GM23338 (cell line): ENCODE data around the gene THSD7A. TPM values are rescaled to one million over a fixed set of nuclear protein-coding genes. Genes with fewer than 3 reads are reported as not detected.

ENCODE experiments used
- ATAC-seq: fragments of 200-7000 bp; cut with Tn5 transposase; 3 replicates; pipeline ENCODE4 v1.9.1; 2020
- DNase-seq: peaks from one replicate; pipeline ENCODE4 v3.0.0-alpha.2; 2015; ENCODE audit warnings: low spot score
- H2AFZ ChIP-seq: fragments of 200-600 bp; sonication (generic); 2 replicates; pipeline ENCODE4 v1.8.0; 2016; ENCODE audit warnings: antibody characterized with exemption, mild to moderate bottlenecking, moderate library complexity
- H3F3A ChIP-seq: fragments of 200-600 bp; sonication (generic); replicated peaks from 2 replicates; pipeline ENCODE4 v1.8.0; 2017; ENCODE audit warnings: antibody characterized with exemption, mixed run types, low read depth
- H3K27ac ChIP-seq: fragments of 200-600 bp; sonication (generic); 2 replicates; pipeline ENCODE4 v1.6.1; 2016; ENCODE audit warnings: low read depth
- H3K27me3 ChIP-seq: fragments of 200-600 bp; sonication (generic); 2 replicates; pipeline ENCODE4 v1.8.0; 2016; ENCODE audit warnings: mild to moderate bottlenecking, mixed run types, moderate library complexity; ENCODE audit not compliant: insufficient read depth
- H3K36me3 ChIP-seq: fragments of 200-600 bp; sonication (generic); 2 replicates; pipeline ENCODE4 v1.8.0; 2016; ENCODE audit warnings: mild to moderate bottlenecking; ENCODE audit not compliant: insufficient read depth
- H3K4me1 ChIP-seq: fragments of 200-600 bp; sonication (generic); 2 replicates; pipeline ENCODE4 v1.8.0; 2016; ENCODE audit warnings: mild to moderate bottlenecking, moderate library complexity; ENCODE audit not compliant: insufficient read depth
- H3K4me2 ChIP-seq: fragments of 200-600 bp; sonication (generic); 2 replicates; pipeline ENCODE4 v1.7.1; 2017; ENCODE audit warnings: mixed run types
- H3K4me3 ChIP-seq: fragments of 200-600 bp; sonication (generic); 2 replicates; pipeline ENCODE4 v1.6.1; 2016; ENCODE audit warnings: mixed run types
- H3K79me2 ChIP-seq: fragments of 200-600 bp; sonication (generic); replicated peaks from 2 replicates; pipeline ENCODE4 v1.8.0; 2017; ENCODE audit warnings: mild to moderate bottlenecking; ENCODE audit not compliant: insufficient read depth
- H3K9me2 ChIP-seq: fragments of 200-600 bp; sonication (generic); 2 replicates; pipeline ENCODE4 v1.8.0; 2017; ENCODE audit not compliant: insufficient read depth
- H4K20me1 ChIP-seq: fragments of 200-600 bp; sonication (generic); replicated peaks from 2 replicates; pipeline ENCODE4 v1.8.0; 2017; ENCODE audit warnings: mild to moderate bottlenecking; ENCODE audit not compliant: insufficient read depth
- H3K27ac Mint-ChIP-seq: 2 replicates; pipeline ENCODE4 v1.8.0; 2020; ENCODE audit warnings: inconsistent platforms, mild to moderate bottlenecking, moderate library complexity, mixed read lengths
- H3K27me3 Mint-ChIP-seq: 3 replicates; pipeline ENCODE4 v1.8.0; 2022; ENCODE audit warnings: low read depth, mild to moderate bottlenecking, moderate library complexity, mixed read lengths, inconsistent platforms; ENCODE audit not compliant: insufficient read depth, poor library complexity
- H3K36me3 Mint-ChIP-seq: 3 replicates; pipeline ENCODE4 v1.8.0; 2021; ENCODE audit warnings: low read depth, mild to moderate bottlenecking, inconsistent platforms, moderate library complexity, mixed read lengths
- H3K4me1 Mint-ChIP-seq: 3 replicates; pipeline ENCODE4 v1.8.0; 2020; ENCODE audit warnings: mild to moderate bottlenecking, inconsistent platforms, mixed read lengths
- H3K4me3 Mint-ChIP-seq: 3 replicates; pipeline ENCODE4 v1.8.0; 2021; ENCODE audit warnings: moderate library complexity, mild to moderate bottlenecking, inconsistent platforms, mixed read lengths
- H3K9me3 Mint-ChIP-seq: 3 replicates; pipeline ENCODE4 v1.8.0; 2020; ENCODE audit warnings: moderate library complexity, mild to moderate bottlenecking, inconsistent platforms, mixed read lengths
- CREB1 ChIP-seq: fragments of 250-450 bp; sonication (Bioruptor Pico); IDR thresholded peaks from 2 replicates; pipeline ENCODE4 v1.5.0; 2020; ENCODE audit warnings: low read depth, mild to moderate bottlenecking, moderate library complexity
- CTCF ChIP-seq, 2 experiments: fragments of 200-600 bp in 1 of 2; sonication (generic) in 1 of 2; conservative IDR thresholded peaks; 2 replicates each; pipeline versions ENCODE4 v1.5.1 to v1.6.1; 2016 to 2017; ENCODE audit warnings: antibody characterized with exemption in 2 of 2, low read depth in 2 of 2, mild to moderate bottlenecking in 2 of 2, moderate library complexity in 1 of 2
- ETS1 ChIP-seq: IDR thresholded peaks from 2 replicates; pipeline ENCODE4 v1.6.1; 2016; ENCODE audit warnings: antibody characterized with exemption
- EZH2 ChIP-seq: fragments of 200-600 bp; sonication (generic); IDR thresholded peaks from one replicate; pipeline ENCODE4 v1.8.0; 2017; ENCODE audit warnings: antibody characterized with exemption, mild to moderate bottlenecking, low read depth; ENCODE audit not compliant: unreplicated experiment
- EZH2phosphoT487 ChIP-seq: fragments of 200-600 bp; sonication (generic); IDR thresholded peaks from one replicate; pipeline ENCODE4 v1.8.1; 2018; ENCODE audit warnings: antibody characterized with exemption; ENCODE audit not compliant: unreplicated experiment
- JUNB ChIP-seq: IDR thresholded peaks from one replicate; pipeline ENCODE4 v1.6.1; 2016; ENCODE audit warnings: antibody characterized with exemption; ENCODE audit not compliant: unreplicated experiment
- NANOG ChIP-seq: IDR thresholded peaks from 2 replicates; pipeline ENCODE4 v1.6.1; 2016; ENCODE audit warnings: antibody characterized with exemption, borderline replicate concordance
- POLR2AphosphoS5 ChIP-seq: IDR thresholded peaks from 2 replicates; pipeline ENCODE4 v1.6.1; 2016; ENCODE audit warnings: antibody characterized with exemption, low read depth
- STAT1 ChIP-seq: IDR thresholded peaks from one replicate; pipeline ENCODE4 v1.6.1; 2016; ENCODE audit warnings: antibody characterized with exemption; ENCODE audit not compliant: unreplicated experiment
- ZNF114 ChIP-seq: fragments of 250-450 bp; sonication (Bioruptor Pico); IDR thresholded peaks from 2 replicates; pipeline ENCODE4 v1.5.0; 2020; ENCODE audit warnings: mild to moderate bottlenecking, moderate library complexity
- ZNF331 ChIP-seq: fragments of 250-450 bp; sonication (Bioruptor Pico); IDR thresholded peaks from 2 replicates; pipeline ENCODE4 v1.5.0; 2020; ENCODE audit warnings: low read depth, mild to moderate bottlenecking, moderate library complexity
- polyA plus RNA-seq: library from polyadenylated mRNA; unstranded; fragments of >200 nt; fragmentation: Nextera tagmentation; extraction: Ambion mirVana; gene quantifications from 2 replicates; pipeline ENCODE4 v1.2.1, GENCODE V29; 2016
- total RNA-seq: library from RNA; depleted of rRNA; stranded (reverse); fragments of >200 nt; shearing (Covaris generic); gene quantifications from 2 replicates; pipeline ENCODE4 v1.2.3, GENCODE V29; 2014
- TF ChIP-seq, protein P1 (sequence below): IDR thresholded peaks from one replicate; pipeline ENCODE4 v1.6.1; 2018; ENCODE audit warnings: antibody characterized with exemption; ENCODE audit not compliant: unreplicated experiment

THSD7A gene
- total and polyA plus RNA-seq, 2 experiments from 2014 or later: 1.3 to 2.1 TPM

DNA sequence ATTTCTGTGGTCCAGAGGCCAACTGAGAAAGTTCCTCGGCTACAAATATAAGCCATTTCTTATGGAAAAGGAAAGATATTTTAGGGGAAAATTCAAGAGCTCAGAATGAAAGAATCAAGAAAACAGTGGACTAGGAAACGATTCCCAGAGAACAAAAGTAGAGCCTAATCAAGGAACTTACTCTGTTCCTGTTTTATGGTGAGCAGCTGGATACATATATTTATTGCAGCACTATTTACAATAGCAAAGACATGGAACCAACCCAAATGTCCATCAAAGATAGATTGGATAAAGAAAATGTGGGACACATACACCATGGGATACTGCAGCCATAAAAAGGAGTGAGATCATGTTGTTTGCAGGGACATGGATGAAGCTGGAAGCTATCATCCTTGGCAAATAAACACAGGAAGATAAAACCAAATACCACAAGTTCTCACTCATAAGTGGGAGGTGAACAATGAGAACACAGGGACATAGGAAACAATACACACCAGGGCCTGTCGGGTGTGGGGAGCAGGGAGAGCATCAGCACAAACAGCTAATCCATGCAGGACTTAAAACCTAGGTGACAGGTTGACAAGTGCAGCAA, 298.7 kb downstream of the THSD7A start (continued):
- TF ChIP-seq ZNF114 (CRISPR knock-in tag) (no peak), JUNB (no peak), POLR2AphosphoS5 (no peak), ZNF331 (CRISPR knock-in tag) (no peak), EZH2phosphoT487 (no peak)

DNA sequence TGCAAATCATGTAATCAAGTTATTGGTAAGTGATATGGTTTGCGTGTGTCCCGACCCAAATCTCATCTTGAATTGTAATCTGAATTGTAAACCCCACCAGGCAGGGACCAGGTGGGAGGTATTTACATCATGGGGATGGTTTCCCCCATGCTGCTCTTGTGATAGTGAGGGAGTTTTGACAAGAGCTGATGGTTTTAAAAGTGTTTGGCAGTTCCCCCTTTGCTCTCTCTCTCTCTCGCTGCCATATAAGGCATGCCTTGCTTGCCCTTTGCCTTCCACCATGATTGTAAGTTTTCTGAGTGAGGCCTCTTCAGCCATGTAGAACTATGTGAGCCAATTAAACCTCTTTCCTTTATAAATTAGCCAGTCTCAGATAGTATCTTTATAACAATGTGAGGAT, 302.6 kb downstream of the THSD7A start:
- Mint-ChIP-seq H3K9me3 (peaks cover 8% of the 10 kb centered on the region; the same call in 1 of the 3 replicates), H3K4me3 (no peak overlapping the region), H3K36me3 (peaks cover 9% of the 10 kb centered on the region; the same call in 2 of the 3 replicates), H3K4me1 (peaks cover 15% of the 10 kb centered on the region), H3K27me3 (no peaks in the 10 kb centered on the region), H3K27ac (no peak overlapping the region; the same call in 1 of the 2 replicates)
- H3K9me2 ChIP-seq: no peaks in the 10 kb centered on the region; the same call in 1 of the 2 replicates
- no peaks in the 10 kb centered on the region; the same call in 1 of the 2 replicates for H3K36me3 ChIP-seq
- no peak overlapping the region for H2AFZ ChIP-seq
- H3K27me3 ChIP-seq: peaks cover 8% of the 10 kb centered on the region; the same call in 1 of the 2 replicates
- no peaks in the 10 kb centered on the region; the same call in 1 of the 2 replicates for H3K4me1 ChIP-seq
- H3F3A ChIP-seq: no peaks in the 10 kb centered on the region
- H3K4me2 ChIP-seq: no peak overlapping the region
- H3K4me3 ChIP-seq: no peak overlapping the region
- peak; percentile 47 for ATAC-seq
- no peak for DNase-seq
- no peaks in the 10 kb centered on the region for H4K20me1 ChIP-seq
- no peaks in the 10 kb centered on the region for H3K79me2 ChIP-seq
- H3K27ac ChIP-seq: no peak overlapping the region
- TF ChIP-seq CREB1 (CRISPR knock-in tag) (no peak), ZNF114 (CRISPR knock-in tag) (no peak), EZH2phosphoT487 (no peak), NANOG (no peak), ETS1 (no peak), JUNB (no peak), CTCF (conservative IDR thresholded peaks at IDR 0.05; ENCODE audit: low read depth in 2 of 2) (no peak), POLR2AphosphoS5 (no peak), STAT1 (no peak), ZNF331 (CRISPR knock-in tag) (no peak), EZH2 (no peak)
- TF ChIP-seq, protein P1, sequence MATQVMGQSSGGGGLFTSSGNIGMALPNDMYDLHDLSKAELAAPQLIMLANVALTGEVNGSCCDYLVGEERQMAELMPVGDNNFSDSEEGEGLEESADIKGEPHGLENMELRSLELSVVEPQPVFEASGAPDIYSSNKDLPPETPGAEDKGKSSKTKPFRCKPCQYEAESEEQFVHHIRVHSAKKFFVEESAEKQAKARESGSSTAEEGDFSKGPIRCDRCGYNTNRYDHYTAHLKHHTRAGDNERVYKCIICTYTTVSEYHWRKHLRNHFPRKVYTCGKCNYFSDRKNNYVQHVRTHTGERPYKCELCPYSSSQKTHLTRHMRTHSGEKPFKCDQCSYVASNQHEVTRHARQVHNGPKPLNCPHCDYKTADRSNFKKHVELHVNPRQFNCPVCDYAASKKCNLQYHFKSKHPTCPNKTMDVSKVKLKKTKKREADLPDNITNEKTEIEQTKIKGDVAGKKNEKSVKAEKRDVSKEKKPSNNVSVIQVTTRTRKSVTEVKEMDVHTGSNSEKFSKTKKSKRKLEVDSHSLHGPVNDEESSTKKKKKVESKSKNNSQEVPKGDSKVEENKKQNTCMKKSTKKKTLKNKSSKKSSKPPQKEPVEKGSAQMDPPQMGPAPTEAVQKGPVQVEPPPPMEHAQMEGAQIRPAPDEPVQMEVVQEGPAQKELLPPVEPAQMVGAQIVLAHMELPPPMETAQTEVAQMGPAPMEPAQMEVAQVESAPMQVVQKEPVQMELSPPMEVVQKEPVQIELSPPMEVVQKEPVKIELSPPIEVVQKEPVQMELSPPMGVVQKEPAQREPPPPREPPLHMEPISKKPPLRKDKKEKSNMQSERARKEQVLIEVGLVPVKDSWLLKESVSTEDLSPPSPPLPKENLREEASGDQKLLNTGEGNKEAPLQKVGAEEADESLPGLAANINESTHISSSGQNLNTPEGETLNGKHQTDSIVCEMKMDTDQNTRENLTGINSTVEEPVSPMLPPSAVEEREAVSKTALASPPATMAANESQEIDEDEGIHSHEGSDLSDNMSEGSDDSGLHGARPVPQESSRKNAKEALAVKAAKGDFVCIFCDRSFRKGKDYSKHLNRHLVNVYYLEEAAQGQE: no peak
